NCI-H2029 (cell line): ENCODE data around the gene EIF2AK3.
"Not testable (repeated sequence)": the region's sequence is repeated elsewhere in the genome, so short reads cannot be mapped to it uniquely, and the experiment has no call there.

ENCODE experiments used
- DNase-seq: peaks from one replicate; lab custom pipeline; 2025; lab: John Stamatoyannopoulos, UW

EIF2AK3 gene

GRCh38 chr2:88636026-88636425 lies 8.8 kb upstream of the EIF2AK3 start:
- no peak for DNase-seq

GRCh38 chr2:88632569-88632968 lies 5.3 kb upstream of the EIF2AK3 start:
- DNase-seq, result no peak

DNA sequence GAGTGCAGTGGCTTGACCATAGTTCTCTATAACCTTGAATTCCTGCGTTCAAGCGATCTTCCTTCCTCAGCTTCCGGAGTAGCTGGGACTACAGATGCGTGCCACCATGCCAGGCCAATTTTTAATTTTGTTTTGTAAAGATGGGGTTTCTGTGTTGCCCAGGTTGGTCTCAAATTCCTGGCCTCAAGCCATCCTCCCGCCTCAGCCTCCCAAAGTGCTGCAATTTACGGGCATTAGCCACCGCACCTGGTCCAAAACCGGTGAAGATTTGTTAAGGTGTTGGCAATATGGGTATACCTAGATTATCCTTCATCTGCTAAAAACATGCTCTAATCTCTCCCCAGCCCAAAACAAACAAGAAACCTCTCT lies 1.3 kb upstream of the EIF2AK3 start:
- no peak for DNase-seq

- peak; percentile 58 for DNase-seq
These were observed 749 bp upstream of the EIF2AK3 start for GRCh38 chr2:88627856-88628570.

DNA sequence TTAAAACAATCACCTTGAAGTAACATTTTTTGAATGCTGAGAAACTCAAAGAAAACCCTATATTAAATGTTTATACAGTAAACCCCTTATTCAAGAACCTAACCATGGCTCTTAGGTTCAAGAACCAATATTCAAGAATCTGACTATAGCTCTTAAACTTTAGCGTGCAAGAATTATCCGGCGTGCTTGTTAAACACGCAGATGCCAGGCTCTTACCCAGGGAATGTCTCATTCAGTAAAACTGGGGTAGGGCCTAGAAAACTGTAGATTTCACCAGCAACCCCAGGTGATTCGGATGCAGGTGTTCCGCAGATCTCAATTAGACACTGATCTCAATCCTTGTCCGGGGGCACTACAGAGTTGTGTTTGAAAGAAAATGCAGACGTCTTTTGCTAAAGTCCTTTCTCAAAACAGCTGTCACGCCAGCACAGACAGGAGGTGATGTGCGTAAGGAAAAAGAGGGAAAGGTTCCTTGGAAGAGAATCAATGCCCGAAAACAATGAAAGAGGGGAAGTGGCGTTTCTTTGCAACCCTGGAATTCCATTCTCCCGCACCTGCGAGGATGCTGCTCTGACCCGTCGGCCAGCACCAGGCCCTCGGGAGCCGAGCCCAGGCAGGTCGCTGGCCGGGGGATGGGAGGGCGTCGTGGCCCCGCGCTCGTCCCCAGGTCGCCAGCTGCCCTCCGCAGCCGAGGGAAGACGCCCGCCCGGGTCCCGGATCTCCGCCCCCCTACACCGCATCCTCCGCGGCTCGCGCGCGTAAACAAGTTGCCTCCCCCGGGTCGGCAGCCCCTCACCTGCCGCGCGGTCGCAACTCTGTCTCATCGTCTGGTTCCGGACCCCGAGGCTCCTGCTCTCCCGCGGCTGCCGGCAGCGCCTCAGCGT lies 851 bp downstream of the EIF2AK3 start:
- no peak for DNase-seq

DNA sequence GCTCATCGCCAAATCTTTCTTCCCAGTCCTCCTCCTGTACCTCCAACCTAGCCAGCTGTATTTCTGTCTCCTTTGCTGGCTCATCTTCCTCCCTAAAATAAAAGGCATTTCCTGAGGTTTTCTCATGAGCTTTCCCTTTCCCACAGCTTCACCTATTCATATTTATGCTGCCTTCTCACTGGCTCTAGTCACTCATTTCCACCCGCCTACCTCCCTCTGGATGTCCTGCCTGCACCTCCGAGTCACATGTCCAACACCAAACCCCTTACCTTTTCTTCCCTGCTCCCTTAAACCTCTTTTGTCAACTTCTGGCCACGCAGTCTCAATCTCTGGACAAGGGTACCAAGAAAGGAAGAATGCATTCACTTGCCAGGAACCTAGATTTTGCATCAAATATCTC lies 2.8 kb downstream of the EIF2AK3 start:
- no peak for DNase-seq

- DNase-seq, result not testable (repeated sequence)
These were observed 3.3 kb downstream of the EIF2AK3 start for GRCh38 chr2:88623831-88624465.

DNA sequence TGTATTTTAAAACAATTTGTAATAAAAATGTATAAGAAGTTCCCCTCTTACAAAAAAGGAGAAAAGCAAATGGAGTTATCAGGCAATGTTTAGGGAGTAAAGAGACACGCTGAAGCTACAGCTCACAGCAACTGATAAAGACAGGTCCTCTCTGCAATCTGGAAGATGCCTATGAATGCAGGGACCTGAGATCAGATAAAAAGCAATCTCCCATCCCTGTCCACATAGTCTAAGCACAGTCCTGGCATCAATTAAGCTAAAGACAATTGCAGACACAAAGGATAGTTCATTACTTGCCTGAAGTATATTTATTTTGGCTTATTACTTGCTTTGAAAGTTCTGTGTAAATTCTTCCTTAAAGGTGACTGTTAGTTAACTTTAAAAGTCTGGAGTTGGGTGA lies 5.0 kb downstream of the EIF2AK3 start:
- no peak for DNase-seq

GRCh38 chr2:88621432-88621831 lies 5.8 kb downstream of the EIF2AK3 start:
- no peak for DNase-seq

DNA sequence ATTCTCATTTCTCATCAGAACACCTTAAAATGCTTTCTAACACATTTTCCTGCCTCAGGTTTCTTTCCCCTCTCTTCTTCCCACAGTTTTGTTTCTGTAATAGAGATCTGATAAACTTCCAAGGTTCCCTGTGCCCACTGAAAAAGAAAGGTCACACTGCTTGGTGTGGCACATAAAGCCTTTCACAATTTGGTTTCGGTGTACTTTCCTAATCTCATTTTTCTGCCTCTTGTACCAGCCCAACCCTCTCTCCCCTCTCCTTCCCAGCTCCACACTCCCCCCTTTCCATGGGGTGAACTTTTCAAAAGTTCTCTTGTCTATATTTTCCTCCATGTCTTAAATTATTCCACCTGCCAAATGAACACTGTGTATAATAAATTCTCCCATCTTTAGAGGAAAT lies 7.2 kb downstream of the EIF2AK3 start:
- DNase-seq, result no peak

DNA sequence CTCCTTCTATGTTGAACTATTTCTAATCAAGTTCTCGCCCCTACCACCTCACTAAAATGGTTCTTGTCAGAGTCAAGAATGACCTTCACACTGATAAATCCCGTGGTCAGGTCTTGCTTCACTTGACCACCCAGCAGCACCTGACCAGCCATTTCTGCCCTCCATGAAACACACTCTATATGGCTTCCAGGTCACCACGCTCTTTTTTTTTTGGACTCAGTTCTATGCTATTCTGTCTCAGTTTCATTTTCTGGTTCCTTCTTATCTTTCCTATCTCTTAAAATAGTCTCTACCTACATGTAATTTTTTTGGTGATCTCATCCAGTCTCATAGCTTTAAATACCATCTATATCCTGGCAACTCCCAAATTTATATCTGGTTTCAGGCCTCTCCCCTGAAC lies 11.4 kb downstream of the EIF2AK3 start:
- no peak for DNase-seq

- no peak for DNase-seq
These were observed 12.6 kb downstream of the EIF2AK3 start for GRCh38 chr2:88614497-88615157.

DNA sequence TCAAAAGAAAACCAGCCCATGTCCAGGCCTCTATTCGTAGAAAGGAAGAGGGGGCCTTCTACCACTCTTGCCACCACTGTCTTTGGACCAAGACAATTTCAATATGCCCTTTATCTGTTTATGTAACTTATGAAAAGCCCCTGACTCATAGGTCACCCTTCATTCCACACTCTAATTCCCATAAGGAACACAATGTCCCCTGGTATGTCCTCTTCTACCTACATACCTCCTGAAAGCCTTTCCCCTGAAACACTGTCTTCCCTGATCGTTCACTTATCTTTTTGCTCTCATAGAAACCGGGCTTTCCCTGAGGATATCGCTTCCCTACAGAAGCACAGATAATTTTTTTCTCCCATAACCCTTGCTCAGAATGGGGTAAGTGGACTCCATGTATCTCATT lies 13.3 kb downstream of the EIF2AK3 start:
- DNase-seq, result no peak

DNA sequence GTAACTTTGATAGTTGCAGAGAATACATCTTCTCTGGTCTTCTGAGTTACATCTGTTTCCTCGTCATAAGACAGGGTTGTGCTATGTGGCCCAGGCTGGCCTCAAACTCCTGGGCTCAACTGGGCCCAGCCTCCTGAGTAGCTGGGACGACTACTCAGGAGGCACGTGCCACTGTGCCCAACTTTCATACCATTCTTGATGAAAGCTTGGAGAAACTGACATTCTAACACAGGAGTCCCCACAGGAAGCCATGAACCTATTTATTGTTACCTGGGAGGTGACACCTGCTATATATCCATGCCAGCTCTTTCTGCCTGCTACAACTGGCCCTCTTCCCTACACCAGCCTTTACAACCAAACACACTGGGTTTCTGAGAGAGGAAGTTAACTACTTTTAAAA lies 19.1 kb downstream of the EIF2AK3 start:
- DNase-seq, result no peak

GRCh38 chr2:88607416-88607815 lies 19.8 kb downstream of the EIF2AK3 start:
- DNase-seq, result no peak

DNA sequence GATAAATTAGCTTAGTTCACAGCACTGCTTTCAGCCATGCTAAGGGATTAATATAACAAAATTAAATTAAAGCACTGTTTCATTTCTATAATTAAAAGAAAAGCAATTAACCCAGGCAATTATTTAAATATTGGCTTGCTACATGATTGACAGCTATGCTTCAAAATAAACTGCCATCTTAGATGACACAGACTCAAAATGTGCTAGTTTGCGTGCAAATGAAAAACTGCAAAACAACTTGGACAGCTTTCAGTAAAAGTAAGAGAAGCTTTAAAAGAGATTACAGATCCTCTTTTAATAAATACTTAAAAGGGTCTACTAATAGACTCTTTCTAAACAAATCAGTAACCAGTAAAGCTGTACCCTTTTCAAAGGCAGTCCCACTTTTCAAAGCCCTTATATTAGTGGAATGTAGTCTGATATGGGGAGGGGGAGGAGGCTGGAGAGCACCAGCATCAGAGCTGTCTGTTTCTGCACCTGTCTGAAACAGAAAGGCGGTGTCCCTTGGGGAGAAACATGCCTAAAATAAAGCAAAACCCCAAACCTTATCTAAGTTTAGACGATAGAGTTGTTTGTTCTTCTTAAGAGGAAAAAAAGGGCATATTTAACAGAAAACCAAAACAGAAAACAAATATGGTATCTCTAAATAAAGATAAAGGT lies 20.8 kb downstream of the EIF2AK3 start:
- no peak for DNase-seq

- no peak for DNase-seq
These were observed 24.1 kb downstream of the EIF2AK3 start for GRCh38 chr2:88603146-88603545.

- no peak for DNase-seq
These were observed 25.2 kb downstream of the EIF2AK3 start for GRCh38 chr2:88602022-88602421.

GRCh38 chr2:88601286-88601685 lies 26.0 kb downstream of the EIF2AK3 start:
- no peak for DNase-seq

DNA sequence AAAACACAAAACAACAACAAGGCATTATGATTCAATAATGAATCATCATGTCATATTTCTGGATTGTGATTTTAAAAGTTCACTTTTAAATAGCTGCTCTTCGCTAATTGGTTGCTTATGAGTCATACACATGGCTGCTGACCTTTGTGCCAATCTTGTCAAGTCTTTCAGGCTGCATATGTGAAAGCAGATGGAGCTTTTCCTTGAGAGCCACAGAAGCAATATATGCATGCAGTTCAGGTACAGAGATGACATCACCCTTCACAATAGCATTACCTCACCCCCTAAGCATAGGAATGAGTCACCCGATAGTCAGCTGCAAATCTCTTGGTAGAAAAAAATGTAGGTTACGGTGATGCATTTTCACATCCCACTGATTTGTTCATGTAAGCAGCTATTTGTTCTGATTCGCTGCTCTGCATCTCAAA lies 27.2 kb downstream of the EIF2AK3 start:
- peak; percentile 94 for DNase-seq

- no peak for DNase-seq
These were observed 27.7 kb downstream of the EIF2AK3 start for GRCh38 chr2:88599527-88599926.

- DNase-seq, result no peak
These were observed 30.1 kb downstream of the EIF2AK3 start for GRCh38 chr2:88597168-88597567.
